Fibroblast of skin of abdomen (primary cell): ENCODE data around the gene SLC6A9.

ENCODE experiments used
- DNase-seq: peaks from one replicate; pipeline ENCODE4 v3.0.0-alpha.2; 2013

Gene SLC6A9

DNA sequence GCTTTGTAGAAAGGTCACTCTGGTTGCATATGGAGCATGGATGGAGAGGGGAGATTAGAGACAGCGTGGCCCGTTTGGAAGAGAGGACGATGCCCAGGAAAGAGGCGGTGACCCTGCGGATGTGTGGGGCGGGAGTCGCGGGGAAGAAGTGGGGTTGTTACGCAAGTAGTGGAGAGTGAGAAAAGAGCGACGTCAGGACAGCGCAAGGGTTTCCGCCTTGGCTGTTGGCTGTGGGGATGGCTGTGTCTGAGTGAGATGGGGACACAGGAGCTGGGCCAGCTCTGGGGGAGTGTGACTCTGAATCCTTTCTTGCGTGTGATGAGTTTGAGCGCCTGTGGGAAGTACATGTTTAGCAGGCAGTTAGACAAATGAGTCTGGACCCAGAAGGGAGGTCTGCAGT is 48.5 kb downstream of the SLC6A9 start:
- DNase-seq, result no peak

DNA sequence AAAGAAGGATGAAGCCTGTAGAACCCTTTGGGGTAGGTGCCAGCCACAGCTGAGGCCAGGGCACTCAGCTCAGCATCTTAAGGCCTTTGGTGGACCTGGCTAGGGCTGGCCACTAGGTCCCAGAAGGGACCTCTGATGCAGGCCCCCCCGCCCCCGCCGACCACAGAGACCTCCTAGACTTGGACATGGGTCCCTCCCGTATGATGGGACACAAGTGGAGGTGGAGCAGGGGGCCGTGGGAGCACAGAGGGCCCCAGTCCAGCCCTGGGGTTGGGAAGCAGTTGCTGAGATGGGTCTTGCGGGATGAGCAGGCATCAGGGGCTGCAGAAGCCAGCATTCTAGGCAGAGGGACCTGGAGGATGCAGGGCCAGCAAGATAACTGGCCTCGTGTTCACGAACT is 49.0 kb downstream of the SLC6A9 start:
- DNase-seq, result no peak

- DNase-seq, result no peak
These were observed 49.6 kb downstream of the SLC6A9 start for GRCh38 chr1:43981636-43982035.

GRCh38 chr1:43981135-43981491 is 50.1 kb downstream of the SLC6A9 start:
- DNase-seq, result no peak

GRCh38 chr1:43980255-43981134 is 50.8 kb downstream of the SLC6A9 start:
- DNase-seq, result peak; percentile 48

- DNase-seq, result peak; percentile 73
These were observed 51.6 kb downstream of the SLC6A9 start for GRCh38 chr1:43979528-43980254.

DNA sequence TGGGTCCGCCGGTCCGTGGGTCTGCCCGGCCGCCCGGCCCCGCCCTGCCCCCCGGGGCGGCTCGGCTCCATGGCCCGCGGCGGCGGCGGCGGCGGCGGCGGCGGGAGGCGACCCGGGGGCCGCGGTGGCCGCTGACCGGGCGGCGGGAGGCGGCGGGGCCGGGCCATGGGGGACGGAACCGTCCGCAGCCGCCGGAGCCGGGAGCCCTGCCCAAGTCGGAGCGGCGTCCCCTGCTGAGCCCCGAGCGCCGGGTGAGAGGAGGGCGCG is 52.1 kb downstream of the SLC6A9 start:
- no peak for DNase-seq

GRCh38 chr1:43978551-43979260 is 52.6 kb downstream of the SLC6A9 start, which contains the start of gene B4GALT2:
TSS of gene B4GALT2 (plus strand) at chr1:43979210. CDS start at chr1:43981161, 1,951 bp downstream.
- peak; percentile 50 for DNase-seq

- DNase-seq, result no peak
These were observed 53.1 kb downstream of the SLC6A9 start for GRCh38 chr1:43978264-43978550.

- no peak for DNase-seq
These were observed 53.6 kb downstream of the SLC6A9 start for GRCh38 chr1:43977376-43978263.

DNA sequence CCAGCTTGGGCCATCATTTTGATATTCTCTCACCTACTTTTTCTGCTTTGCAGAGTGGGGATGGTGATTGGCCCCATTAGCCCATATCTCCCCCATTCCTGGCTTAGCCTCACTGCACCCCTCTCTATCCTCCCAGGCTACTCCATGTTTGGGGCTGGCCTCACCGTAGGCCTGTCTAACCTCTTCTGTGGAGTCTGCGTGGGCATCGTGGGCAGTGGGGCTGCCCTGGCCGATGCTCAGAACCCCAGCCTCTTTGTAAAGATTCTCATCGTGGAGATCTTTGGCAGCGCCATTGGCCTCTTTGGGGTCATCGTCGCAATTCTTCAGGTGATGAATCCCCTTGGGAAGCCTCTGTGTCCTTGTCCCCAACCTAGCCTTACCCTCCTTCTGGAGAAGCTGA is 54.4 kb downstream of the SLC6A9 start:
- DNase-seq, result no peak

DNA sequence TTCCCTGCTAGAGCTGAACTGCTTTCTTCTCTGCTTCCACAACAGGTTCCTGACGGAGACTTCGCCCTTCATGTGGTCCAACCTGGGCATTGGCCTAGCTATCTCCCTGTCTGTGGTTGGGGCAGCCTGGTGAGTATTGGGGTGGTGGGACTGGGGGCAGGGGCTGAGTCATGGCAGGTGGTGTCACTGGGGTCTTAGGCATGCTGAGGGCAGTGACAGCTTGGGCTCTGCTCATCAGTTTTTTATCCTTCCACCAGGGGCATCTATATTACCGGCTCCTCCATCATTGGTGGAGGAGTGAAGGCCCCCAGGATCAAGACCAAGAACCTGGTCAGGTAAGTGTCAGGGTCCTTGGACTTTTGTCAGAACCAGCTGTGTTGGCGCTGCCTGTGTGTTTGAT is 55.2 kb downstream of the SLC6A9 start:
- DNase-seq, result no peak

- DNase-seq, result no peak
These were observed 55.9 kb downstream of the SLC6A9 start for GRCh38 chr1:43975249-43975961.

DNA sequence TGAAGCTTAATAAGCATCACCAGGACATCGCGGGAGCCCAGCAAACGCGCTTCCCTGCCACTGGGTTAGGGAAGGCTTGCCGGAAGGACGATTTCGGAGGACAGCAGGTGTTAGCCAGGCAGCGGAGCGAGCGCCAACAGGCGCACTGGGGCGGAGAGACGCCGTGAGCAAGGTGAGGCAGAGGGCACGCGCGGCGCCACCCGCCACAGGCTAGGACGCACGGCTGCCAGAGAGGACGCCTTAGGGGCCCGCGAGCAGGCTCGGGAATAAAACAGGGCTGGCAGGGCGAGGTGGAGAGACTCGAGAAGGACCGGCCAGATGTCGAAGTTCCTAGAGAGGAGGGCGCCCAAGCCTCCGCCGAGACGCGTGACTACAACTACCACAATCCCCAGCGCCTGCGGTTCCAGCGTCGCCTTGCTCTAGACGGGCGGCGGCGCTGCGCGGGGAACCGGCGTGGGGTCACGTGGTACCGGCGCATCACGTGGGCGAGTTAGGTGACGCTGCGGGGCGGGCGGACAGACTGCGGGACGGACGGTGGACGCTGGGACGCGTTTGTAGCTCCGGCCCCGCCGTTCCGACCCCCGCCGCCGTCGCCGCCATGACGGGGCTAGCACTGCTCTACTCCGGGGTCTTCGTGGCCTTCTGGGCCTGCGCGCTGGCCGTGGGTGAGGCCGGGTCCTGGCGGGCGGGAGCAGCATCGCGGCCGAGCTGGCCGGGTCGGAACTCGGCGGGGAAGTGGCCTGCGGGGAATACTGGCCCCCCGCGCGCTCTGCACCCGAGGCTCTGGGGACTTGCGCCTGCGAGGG is 56.6 kb downstream of the SLC6A9 start, which contains the start of gene ATP6V0B:
TSS of gene ATP6V0B (plus strand) at position 518 of the 806 bp plus-strand sequence. CDS start at position 599, 81 bp downstream.
- peak; percentile 92 for DNase-seq

GRCh38 chr1:43973981-43974442 is 57.2 kb downstream of the SLC6A9 start:
- DNase-seq, result no peak

DNA sequence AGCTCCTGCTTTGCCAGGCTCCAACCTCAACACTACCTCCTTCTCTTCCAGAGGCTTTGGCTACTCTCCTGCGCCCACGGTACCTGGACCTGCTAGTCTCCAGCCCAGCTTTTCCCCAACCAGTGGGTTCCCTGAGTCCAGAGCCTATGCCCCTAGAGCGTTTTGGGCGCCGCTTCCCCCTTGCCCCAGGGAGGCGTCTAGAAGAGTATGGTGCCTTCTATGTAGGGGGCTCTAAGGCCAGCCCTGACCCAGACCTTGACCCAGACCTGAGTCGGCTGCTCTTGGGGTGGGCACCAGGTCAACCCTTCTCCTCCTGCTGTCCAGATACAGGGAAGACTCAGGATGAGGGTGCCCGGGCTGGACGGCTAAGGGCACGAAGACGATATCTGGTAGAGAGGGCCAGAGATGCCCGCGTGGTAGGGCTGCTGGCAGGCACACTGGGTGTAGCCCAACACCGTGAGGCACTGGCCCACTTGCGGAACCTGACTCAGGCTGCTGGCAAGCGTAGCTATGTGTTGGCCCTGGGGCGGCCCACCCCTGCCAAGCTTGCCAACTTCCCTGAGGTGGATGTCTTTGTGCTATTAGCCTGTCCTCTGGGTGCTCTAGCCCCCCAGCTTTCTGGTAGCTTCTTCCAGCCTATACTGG is 59.8 kb downstream of the SLC6A9 start:
- DNase-seq, result no peak

DNA sequence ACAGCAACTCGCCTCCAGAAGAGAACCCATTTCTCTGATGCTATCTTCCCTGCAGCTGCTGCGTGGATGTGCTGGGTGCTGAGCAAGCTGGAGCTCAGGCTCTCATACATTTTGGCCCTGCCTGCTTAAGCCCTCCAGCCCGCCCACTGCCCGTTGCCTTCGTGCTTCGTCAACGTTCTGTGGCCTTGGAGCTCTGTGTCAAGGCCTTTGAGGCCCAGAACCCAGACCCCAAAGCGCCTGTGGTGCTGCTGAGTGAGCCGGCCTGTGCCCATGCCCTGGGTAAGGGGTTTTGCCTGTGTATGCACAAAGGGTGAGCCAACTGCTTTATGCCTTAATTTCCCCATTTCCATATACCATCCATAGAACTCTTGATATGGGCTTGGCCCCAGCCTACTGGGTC is 60.4 kb downstream of the SLC6A9 start:
- DNase-seq, result no peak

DNA sequence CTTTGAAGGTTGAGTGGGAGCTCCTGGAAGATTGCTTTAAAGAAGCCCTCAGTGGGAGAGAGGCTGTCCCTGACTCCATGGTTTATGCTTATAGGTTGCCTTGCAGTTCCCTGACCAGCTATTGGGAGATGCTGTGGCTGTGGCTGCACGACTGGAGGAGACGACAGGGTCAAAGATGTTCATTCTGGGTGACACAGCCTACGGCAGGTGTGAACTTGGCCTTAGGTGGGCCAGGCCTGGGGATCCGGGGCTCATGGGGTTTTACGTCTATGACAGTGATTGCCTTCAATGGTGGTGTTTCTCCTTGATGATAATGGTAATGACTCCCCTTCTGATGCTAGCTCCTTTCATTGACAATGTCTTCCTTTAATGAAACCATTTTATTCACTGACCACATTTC is 60.8 kb downstream of the SLC6A9 start:
- no peak for DNase-seq

DNA sequence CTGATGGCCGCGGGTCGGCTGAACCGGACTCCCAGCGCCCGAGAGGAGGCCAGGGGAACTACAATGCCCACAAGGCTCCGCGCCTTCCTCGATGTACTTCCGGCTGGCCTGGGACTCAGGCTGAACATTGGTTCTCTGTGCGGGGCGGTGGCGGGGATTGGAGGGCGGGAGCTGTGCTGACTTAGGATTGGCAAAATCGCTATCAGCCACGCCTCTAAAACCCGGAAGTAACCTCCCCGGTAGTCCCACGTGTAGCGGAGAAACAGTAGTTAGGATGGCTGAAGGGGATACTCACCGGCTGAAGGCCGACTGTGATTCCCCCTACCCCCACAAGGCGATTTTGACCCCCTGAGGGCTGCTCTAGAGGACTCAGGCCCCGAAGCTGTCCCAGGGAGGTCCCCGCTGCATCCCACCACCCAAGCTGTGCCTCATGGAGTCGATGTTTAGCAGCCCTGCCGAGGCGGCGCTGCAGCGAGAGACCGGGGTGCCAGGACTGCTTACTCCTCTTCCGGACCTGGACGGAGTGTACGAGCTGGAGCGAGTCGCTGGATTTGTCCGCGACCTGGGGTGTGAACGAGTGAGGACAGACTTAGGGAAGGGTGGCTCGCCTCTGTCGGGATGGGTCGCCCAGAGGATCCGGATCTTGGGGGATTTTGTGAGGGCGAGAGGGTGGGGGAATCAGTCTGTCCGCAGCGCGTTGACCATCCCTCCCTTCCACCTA is 61.4 kb downstream of the SLC6A9 start, which contains the start of gene DPH2:
TSS of gene DPH2 (plus strand) at position 265 of the 721 bp plus-strand sequence. CDS start at position 431, 166 bp downstream.
- peak; percentile 97 for DNase-seq

DNA sequence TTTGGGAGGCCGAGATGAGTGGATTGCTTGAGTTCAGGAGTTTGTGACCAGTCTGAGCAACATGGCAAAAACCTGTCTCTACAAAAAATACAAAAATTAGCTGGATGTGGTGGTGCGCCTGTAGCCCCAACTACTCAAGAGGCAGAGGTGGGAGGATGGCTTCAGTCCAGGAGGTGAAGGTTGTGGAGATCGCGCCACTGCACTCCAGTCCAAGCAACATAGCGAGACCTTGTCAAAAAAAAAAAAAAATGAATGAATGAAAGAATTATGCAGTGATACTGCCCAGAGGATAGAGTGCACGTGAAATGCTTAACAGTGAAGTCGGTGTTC is 61.9 kb downstream of the SLC6A9 start:
- no peak for DNase-seq
